ENCODE measurements around the gene ARHGAP9. TPM values are rescaled to one million over a fixed set of nuclear protein-coding genes. Genes with fewer than 3 reads are reported as not detected.
A peak's percentile ranks its signal among the peaks of the same experiment; 100 is the strongest.

The ARHGAP9 gene
- total RNA-seq, 1 experiment from 2014 or later, result 3.6 TPM

DNA sequence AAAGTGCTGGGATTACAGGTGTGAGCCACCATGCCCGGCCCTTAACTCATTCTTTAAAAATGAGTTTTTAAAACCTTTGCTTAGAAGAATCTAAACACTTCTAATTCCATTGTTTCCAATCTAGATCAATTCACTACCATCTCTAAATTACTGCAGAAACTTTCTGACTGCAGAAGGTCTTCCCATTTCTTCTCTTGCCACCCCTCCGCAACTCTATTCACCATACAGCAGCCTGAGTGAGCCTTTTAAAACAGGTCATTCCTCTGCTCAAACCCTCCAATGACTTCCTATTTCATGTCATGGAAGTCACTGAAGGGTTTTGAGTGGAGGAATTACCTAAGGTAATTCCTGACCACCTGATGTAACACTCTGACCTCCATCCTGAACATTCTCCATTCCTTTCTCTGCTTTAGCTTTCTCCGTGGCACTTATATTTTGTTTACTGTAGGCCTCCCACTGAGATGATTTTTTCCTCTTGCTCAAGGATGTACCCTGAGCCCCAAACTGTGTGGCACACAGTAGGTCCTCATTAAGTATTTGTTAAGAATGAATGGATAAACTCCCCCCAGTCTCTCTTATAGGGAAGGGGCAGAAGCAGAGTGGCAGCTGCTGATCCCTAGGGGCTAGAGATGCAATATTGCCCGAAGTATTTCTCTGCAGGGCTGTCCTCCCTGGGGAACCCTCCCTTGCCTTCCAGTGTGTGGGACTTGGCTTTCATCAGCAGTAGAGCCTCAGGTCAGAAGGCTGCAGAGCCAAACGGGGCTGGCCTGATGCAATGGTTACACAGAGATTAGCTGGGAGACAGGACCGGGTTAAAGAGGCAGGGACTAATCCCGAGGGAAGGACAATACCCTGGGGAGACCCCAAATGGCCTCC lies 39.5 kb upstream of the ARHGAP9 start:
- peaks cover 3% of the 10 kb centered on the region; the same call in 1 of the 2 replicates for H3K27me3 Mint-ChIP-seq (ENCODE audit: low read depth)
- CTCF ChIA-PET, result interaction anchor here (1.6 to 2.0 kb wide), 2 partner anchors 60 to 64 kb away, joined by 4 to 8 read pairs; partner anchors contain the start of gene GLI1
- peaks cover 48% of the 10 kb centered on the region for H3K36me3 Mint-ChIP-seq
- TF ChIP-seq JUN (CRISPR knock-in tag; IDR thresholded peaks at IDR 0.05) (no peak), OVOL2 (CRISPR knock-in tag; IDR thresholded peaks at IDR 0.05; ENCODE audit: borderline replicate concordance) (no peak), MYBL2 (CRISPR knock-in tag; IDR thresholded peaks at IDR 0.05) (no peak), CREB1 (CRISPR knock-in tag; IDR thresholded peaks at IDR 0.05) (0 out of 2 replicates have a peak, but pooled peaks have one; percentile 32), FOXK1 (CRISPR knock-in tag; IDR thresholded peaks at IDR 0.05) (no peak), ATF1 (CRISPR knock-in tag; IDR thresholded peaks at IDR 0.05) (no peak), ZNF121 (CRISPR knock-in tag; IDR thresholded peaks at IDR 0.05) (no peak), CREM (CRISPR knock-in tag; IDR thresholded peaks at IDR 0.05) (no peak), GABPB1 (CRISPR knock-in tag; IDR thresholded peaks at IDR 0.05) (peak; percentile 80), ZNF232 (CRISPR knock-in tag; IDR thresholded peaks at IDR 0.05) (no peak)
- TF ChIP-seq, protein P1, sequence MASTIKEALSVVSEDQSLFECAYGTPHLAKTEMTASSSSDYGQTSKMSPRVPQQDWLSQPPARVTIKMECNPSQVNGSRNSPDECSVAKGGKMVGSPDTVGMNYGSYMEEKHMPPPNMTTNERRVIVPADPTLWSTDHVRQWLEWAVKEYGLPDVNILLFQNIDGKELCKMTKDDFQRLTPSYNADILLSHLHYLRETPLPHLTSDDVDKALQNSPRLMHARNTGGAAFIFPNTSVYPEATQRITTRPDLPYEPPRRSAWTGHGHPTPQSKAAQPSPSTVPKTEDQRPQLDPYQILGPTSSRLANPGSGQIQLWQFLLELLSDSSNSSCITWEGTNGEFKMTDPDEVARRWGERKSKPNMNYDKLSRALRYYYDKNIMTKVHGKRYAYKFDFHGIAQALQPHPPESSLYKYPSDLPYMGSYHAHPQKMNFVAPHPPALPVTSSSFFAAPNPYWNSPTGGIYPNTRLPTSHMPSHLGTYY (CRISPR knock-in tag; IDR thresholded peaks at IDR 0.05), result no peak
- TF ChIP-seq, protein P2, sequence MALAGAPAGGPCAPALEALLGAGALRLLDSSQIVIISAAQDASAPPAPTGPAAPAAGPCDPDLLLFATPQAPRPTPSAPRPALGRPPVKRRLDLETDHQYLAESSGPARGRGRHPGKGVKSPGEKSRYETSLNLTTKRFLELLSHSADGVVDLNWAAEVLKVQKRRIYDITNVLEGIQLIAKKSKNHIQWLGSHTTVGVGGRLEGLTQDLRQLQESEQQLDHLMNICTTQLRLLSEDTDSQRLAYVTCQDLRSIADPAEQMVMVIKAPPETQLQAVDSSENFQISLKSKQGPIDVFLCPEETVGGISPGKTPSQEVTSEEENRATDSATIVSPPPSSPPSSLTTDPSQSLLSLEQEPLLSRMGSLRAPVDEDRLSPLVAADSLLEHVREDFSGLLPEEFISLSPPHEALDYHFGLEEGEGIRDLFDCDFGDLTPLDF (CRISPR knock-in tag; IDR thresholded peaks at IDR 0.05), result peak; percentile 69; the same call in 1 of the 2 replicates
- TF ChIP-seq, protein P3, sequence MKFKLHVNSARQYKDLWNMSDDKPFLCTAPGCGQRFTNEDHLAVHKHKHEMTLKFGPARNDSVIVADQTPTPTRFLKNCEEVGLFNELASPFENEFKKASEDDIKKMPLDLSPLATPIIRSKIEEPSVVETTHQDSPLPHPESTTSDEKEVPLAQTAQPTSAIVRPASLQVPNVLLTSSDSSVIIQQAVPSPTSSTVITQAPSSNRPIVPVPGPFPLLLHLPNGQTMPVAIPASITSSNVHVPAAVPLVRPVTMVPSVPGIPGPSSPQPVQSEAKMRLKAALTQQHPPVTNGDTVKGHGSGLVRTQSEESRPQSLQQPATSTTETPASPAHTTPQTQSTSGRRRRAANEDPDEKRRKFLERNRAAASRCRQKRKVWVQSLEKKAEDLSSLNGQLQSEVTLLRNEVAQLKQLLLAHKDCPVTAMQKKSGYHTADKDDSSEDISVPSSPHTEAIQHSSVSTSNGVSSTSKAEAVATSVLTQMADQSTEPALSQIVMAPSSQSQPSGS (CRISPR knock-in tag; IDR thresholded peaks at IDR 0.05; ENCODE audit: borderline replicate concordance, low read depth), result no peak
- TF ChIP-seq, protein P4, sequence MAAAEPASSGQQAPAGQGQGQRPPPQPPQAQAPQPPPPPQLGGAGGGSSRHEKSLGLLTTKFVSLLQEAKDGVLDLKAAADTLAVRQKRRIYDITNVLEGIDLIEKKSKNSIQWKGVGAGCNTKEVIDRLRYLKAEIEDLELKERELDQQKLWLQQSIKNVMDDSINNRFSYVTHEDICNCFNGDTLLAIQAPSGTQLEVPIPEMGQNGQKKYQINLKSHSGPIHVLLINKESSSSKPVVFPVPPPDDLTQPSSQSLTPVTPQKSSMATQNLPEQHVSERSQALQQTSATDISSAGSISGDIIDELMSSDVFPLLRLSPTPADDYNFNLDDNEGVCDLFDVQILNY (CRISPR knock-in tag; IDR thresholded peaks at IDR 0.05), result no peak
- TF ChIP-seq, protein P5, sequence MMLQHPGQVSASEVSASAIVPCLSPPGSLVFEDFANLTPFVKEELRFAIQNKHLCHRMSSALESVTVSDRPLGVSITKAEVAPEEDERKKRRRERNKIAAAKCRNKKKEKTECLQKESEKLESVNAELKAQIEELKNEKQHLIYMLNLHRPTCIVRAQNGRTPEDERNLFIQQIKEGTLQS (CRISPR knock-in tag; conservative IDR thresholded peaks at IDR 0.05), result no peak
- TF ChIP-seq, protein P6, sequence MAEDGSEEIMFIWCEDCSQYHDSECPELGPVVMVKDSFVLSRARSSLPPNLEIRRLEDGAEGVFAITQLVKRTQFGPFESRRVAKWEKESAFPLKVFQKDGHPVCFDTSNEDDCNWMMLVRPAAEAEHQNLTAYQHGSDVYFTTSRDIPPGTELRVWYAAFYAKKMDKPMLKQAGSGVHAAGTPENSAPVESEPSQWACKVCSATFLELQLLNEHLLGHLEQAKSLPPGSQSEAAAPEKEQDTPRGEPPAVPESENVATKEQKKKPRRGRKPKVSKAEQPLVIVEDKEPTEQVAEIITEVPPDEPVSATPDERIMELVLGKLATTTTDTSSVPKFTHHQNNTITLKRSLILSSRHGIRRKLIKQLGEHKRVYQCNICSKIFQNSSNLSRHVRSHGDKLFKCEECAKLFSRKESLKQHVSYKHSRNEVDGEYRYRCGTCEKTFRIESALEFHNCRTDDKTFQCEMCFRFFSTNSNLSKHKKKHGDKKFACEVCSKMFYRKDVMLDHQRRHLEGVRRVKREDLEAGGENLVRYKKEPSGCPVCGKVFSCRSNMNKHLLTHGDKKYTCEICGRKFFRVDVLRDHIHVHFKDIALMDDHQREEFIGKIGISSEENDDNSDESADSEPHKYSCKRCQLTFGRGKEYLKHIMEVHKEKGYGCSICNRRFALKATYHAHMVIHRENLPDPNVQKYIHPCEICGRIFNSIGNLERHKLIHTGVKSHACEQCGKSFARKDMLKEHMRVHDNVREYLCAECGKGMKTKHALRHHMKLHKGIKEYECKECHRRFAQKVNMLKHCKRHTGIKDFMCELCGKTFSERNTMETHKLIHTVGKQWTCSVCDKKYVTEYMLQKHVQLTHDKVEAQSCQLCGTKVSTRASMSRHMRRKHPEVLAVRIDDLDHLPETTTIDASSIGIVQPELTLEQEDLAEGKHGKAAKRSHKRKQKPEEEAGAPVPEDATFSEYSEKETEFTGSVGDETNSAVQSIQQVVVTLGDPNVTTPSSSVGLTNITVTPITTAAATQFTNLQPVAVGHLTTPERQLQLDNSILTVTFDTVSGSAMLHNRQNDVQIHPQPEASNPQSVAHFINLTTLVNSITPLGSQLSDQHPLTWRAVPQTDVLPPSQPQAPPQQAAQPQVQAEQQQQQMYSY (CRISPR knock-in tag; IDR thresholded peaks at IDR 0.05), result no peak
- TF ChIP-seq, protein P7, sequence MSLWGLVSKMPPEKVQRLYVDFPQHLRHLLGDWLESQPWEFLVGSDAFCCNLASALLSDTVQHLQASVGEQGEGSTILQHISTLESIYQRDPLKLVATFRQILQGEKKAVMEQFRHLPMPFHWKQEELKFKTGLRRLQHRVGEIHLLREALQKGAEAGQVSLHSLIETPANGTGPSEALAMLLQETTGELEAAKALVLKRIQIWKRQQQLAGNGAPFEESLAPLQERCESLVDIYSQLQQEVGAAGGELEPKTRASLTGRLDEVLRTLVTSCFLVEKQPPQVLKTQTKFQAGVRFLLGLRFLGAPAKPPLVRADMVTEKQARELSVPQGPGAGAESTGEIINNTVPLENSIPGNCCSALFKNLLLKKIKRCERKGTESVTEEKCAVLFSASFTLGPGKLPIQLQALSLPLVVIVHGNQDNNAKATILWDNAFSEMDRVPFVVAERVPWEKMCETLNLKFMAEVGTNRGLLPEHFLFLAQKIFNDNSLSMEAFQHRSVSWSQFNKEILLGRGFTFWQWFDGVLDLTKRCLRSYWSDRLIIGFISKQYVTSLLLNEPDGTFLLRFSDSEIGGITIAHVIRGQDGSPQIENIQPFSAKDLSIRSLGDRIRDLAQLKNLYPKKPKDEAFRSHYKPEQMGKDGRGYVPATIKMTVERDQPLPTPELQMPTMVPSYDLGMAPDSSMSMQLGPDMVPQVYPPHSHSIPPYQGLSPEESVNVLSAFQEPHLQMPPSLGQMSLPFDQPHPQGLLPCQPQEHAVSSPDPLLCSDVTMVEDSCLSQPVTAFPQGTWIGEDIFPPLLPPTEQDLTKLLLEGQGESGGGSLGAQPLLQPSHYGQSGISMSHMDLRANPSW (CRISPR knock-in tag; conservative IDR thresholded peaks at IDR 0.05; ENCODE audit: low read depth), result no peak
- ATAC-seq (no peak), DNase-seq (ENCODE audit: low spot score) (peak; percentile 25)
- H3K9me3 Mint-ChIP-seq, result no peaks in the 10 kb centered on the region
- H3K4me1 Mint-ChIP-seq, result peaks cover 37% of the 10 kb centered on the region
- POLR2A ChIA-PET, result interaction anchor here (0.9 to 2.2 kb wide), 5 partner anchors 10 to 60 kb away, joined by 3 to 9 read pairs (median 4); partner anchors contain the start of gene GLI1
- H3K27ac Mint-ChIP-seq, result peak overlapping the region; percentile 100
- H3K4me3 Mint-ChIP-seq, result peak overlapping the region; percentile 96
